A172 (cell line): ENCODE data around the gene PARD3B. TPM values are rescaled to one million over a fixed set of nuclear protein-coding genes. Genes with fewer than 3 reads are reported as not detected.

Source experiments
- DNase-seq: peaks from one replicate; pipeline ENCODE4 v3.0.0-alpha.2; 2015; ENCODE audit warnings: low spot score
- total RNA-seq: library from RNA; depleted of rRNA; stranded (reverse); fragments of >200 nt; shearing (Covaris generic); gene quantifications from 2 replicates; pipeline ENCODE4 v1.2.3, GENCODE V29; 2014; rRNA removed

The PARD3B gene
- 3.7 and 5.4 TPM in 2 replicates for total RNA-seq

GRCh38 chr2:204544961-204545860 lies at the start of gene PARD3B:
PARD3B (plus strand) TSS chr2:204545475; CDS start chr2:204546000, 525 bp downstream.
- DNase-seq, result peak; percentile 54

GRCh38 chr2:204496779-204497178 lies 48.5 kb upstream of the PARD3B start:
- no peak for DNase-seq

- no peak for DNase-seq
Measured at GRCh38 chr2:204497855-204498254, 47.4 kb upstream of the PARD3B start.

- DNase-seq, result no peak
Measured at GRCh38 chr2:204498291-204498690, 47.0 kb upstream of the PARD3B start.

- DNase-seq, result peak; percentile 27
Measured at GRCh38 chr2:204503869-204504268, 41.4 kb upstream of the PARD3B start.

- DNase-seq, result no peak
Measured at GRCh38 chr2:204504594-204504993, 40.7 kb upstream of the PARD3B start.

- peak; percentile 15 for DNase-seq
Measured at GRCh38 chr2:204505488-204505887, 39.8 kb upstream of the PARD3B start.

GRCh38 chr2:204505946-204506345 lies 39.3 kb upstream of the PARD3B start:
- DNase-seq, result peak; percentile 83

GRCh38 chr2:204507636-204508035 lies 37.6 kb upstream of the PARD3B start:
- peak; percentile 16 for DNase-seq

- DNase-seq, result no peak
Measured at GRCh38 chr2:204510709-204511420, 34.4 kb upstream of the PARD3B start.

GRCh38 chr2:204514439-204514838 lies 30.8 kb upstream of the PARD3B start:
- DNase-seq, result no peak

- no peak for DNase-seq
Measured at GRCh38 chr2:204515416-204515815, 29.9 kb upstream of the PARD3B start.

- no peak for DNase-seq
Measured at GRCh38 chr2:204517154-204517553, 28.1 kb upstream of the PARD3B start.

GRCh38 chr2:204529795-204530463 lies 15.3 kb upstream of the PARD3B start:
- DNase-seq, result no peak

- DNase-seq, result no peak
Measured at GRCh38 chr2:204530464-204530805, 14.8 kb upstream of the PARD3B start.

GRCh38 chr2:204533629-204534370 lies 11.5 kb upstream of the PARD3B start:
- peak; percentile 28 for DNase-seq

GRCh38 chr2:204535356-204535755 lies 9.9 kb upstream of the PARD3B start:
- no peak for DNase-seq

GRCh38 chr2:204535764-204536163 lies 9.5 kb upstream of the PARD3B start:
- DNase-seq, result no peak

GRCh38 chr2:204538182-204539018 lies 6.9 kb upstream of the PARD3B start:
- no peak for DNase-seq

- DNase-seq, result no peak
Measured at GRCh38 chr2:204539019-204539385, 6.3 kb upstream of the PARD3B start.

- no peak for DNase-seq
Measured at GRCh38 chr2:204541637-204542036, 3.6 kb upstream of the PARD3B start.
